Loucy (cell line): ENCODE results near the gene PGA3.
"Not testable (repeated sequence)": the region's sequence is repeated elsewhere in the genome, so short reads cannot be mapped to it uniquely, and the experiment has no call there.

ENCODE experiments used
- EZH2phosphoT487 ChIP-seq: fragments of 200-600 bp; IDR thresholded peaks from 2 replicates; pipeline ENCODE4 v1.6.1; 2018; ENCODE audit warnings: antibody characterized with exemption, mild to moderate bottlenecking, moderate library complexity, borderline replicate concordance
- TF ChIP-seq, protein P1 (sequence below): fragments of 200-600 bp; sonication (generic); conservative IDR thresholded peaks from 2 replicates; pipeline ENCODE4 v1.5.1; 2014; ENCODE audit warnings: mild to moderate bottlenecking, antibody characterized with exemption, low read length

DNA sequence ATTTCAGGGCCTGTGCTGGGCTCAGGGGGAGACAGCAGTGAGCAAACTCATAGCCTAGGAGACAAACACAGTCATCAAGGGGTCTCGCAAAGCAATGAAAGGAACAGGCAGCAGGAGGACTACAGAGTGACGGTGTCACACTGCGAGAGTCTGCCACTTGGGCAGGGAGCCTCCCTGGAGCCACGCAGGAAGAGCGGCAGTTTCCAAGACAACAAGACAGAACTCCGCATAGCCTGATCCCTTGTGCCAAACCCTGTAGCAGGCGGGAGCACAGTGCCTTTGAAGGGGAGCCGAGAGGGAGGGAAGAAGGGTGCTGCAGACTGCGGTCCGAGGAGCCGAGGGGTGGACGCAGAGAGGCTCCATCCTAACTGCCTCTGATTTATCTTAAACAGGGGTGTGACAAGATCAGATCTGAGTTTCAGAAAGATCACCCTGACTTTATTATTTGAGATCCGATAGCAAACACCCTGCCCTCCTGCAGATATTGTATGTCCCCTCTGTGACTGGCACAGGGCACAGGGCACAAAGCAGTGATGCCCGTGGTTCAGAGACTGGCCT, 1.3 kb downstream of the PGA3 start:
- TF ChIP-seq, protein P1, sequence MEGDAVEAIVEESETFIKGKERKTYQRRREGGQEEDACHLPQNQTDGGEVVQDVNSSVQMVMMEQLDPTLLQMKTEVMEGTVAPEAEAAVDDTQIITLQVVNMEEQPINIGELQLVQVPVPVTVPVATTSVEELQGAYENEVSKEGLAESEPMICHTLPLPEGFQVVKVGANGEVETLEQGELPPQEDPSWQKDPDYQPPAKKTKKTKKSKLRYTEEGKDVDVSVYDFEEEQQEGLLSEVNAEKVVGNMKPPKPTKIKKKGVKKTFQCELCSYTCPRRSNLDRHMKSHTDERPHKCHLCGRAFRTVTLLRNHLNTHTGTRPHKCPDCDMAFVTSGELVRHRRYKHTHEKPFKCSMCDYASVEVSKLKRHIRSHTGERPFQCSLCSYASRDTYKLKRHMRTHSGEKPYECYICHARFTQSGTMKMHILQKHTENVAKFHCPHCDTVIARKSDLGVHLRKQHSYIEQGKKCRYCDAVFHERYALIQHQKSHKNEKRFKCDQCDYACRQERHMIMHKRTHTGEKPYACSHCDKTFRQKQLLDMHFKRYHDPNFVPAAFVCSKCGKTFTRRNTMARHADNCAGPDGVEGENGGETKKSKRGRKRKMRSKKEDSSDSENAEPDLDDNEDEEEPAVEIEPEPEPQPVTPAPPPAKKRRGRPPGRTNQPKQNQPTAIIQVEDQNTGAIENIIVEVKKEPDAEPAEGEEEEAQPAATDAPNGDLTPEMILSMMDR: not testable (repeated sequence)
- not testable (repeated sequence) for TF ChIP-seq EZH2phosphoT487
